Upper lobe of left lung (tissue), 6 donors: ENCODE results near the gene PRKAA1. TPM values are rescaled to one million over a fixed set of nuclear protein-coding genes. Genes with fewer than 3 reads are reported as not detected.
"Not testable (repeated sequence)": the region's sequence is repeated elsewhere in the genome, so short reads cannot be mapped to it uniquely, and the experiment has no call there.

Source experiments
- ATAC-seq, 2 donors: fragments of 200-7000 bp; cut with Tn5 transposase; one replicate each; pipeline ENCODE4 v1.9.1; 2022; ENCODE audit warnings: mild to moderate bottlenecking in 2 of 2, moderate library complexity in 2 of 2; ENCODE audit not compliant: low FRiP score in 2 of 2
- DNase-seq, 2 donors: peaks; one replicate each; pipeline ENCODE4 v3.0.0-alpha.2; 2019 to 2020
- H3K27ac ChIP-seq, 4 donors: fragments of 200-600 bp; sonication (generic); one replicate each; pipeline ENCODE4 v1.5.1; 2016 to 2019
- H3K27me3 ChIP-seq, 4 donors: fragments of 200-600 bp; sonication (generic); one replicate each; pipeline ENCODE4 v1.5.1; 2017 to 2019
- H3K36me3 ChIP-seq, 4 donors: fragments of 200-600 bp; sonication (generic); one replicate each; pipeline ENCODE4 v1.5.1; 2016 to 2019
- H3K4me1 ChIP-seq, 4 donors: fragments of 200-600 bp; sonication (generic); one replicate each; pipeline ENCODE4 v1.5.1; 2018 to 2019
- H3K4me3 ChIP-seq, 4 donors: fragments of 200-600 bp; sonication (generic); one replicate each; pipeline ENCODE4 v1.5.1; 2017 to 2019; ENCODE audit warnings: mild to moderate bottlenecking in 2 of 4, moderate library complexity in 1 of 4
- H3K9me3 ChIP-seq, 4 donors: fragments of 200-600 bp; sonication (generic); one replicate each; pipeline ENCODE4 v1.5.1; 2018 to 2019
- CTCF ChIP-seq, 6 experiments: fragments of 450-650 bp in 4 of 6; fragments of 200-600 bp in 2 of 6; sonication (generic) in 2 of 6; IDR thresholded peaks; one replicate each; pipeline ENCODE4 v1.5.1; 2016 to 2019; ENCODE audit warnings: antibody characterized with exemption in 6 of 6
- EP300 ChIP-seq, 4 donors: sonication (generic); formaldehyde crosslinking; IDR thresholded peaks; one replicate each; pipeline ENCODE4 v1.5.1; 2017; ENCODE audit warnings: antibody characterized with exemption in 4 of 4, control low read depth in 2 of 4
- POLR2A ChIP-seq, 4 donors: fragments of 450-650 bp; IDR thresholded peaks; one replicate each; pipeline ENCODE4 v1.5.1; 2016 to 2017; ENCODE audit warnings: antibody characterized with exemption in 4 of 4, mild to moderate bottlenecking in 2 of 4
- POLR2AphosphoS5 ChIP-seq, 2 donors: sonication (generic); formaldehyde crosslinking; IDR thresholded peaks; one replicate each; pipeline ENCODE4 v1.5.1; 2017; ENCODE audit warnings: antibody characterized with exemption in 2 of 2
- WGBS, 2 donors: methylation state at CpG; one replicate each; pipeline ENCODE4 v1.1.5; 2017 to 2018; 5-methylcytosine and 5-hydroxymethylcytosine counted together
- total RNA-seq, 6 donors: library from RNA; depleted of rRNA in 4 of 6; stranded (reverse); fragments of >200 nt in 4 of 6; gene quantifications; one replicate each; pipeline versions ENCODE4 v1.1.0 to v1.2.1, GENCODE V29; 2016 to 2021
- donor health status: DM: no; HTN: no; CAD: no; lungs with moderate emphysema.
- donor health status: DM: no; HTN: yes; CAD: no; lungs with severe emphysema.

The PRKAA1 gene
- total RNA-seq, 6 donors from 2014 or later = 53.9 to 94.7 (median 74.5) TPM

GRCh38 chr5:40792691-40793090, 5.5 kb downstream of the PRKAA1 start:
- H3K4me3 ChIP-seq, ATAC-seq, H3K9me3 ChIP-seq, H3K27me3 ChIP-seq, DNase-seq, H3K36me3 ChIP-seq, H3K27ac ChIP-seq: not testable (repeated sequence)
- 94 to 96% methylated on average over 10 of the region's 10 CpGs for WGBS, 2 donors
- H3K4me1 ChIP-seq = peaks cover 22 to 50% (median 41%) of the 10 kb centered on the region in 4 donors

- 43 to 67% methylated on average over 3 of the region's 3 CpGs for WGBS, 2 donors
- TF ChIP-seq CTCF (IDR thresholded peaks at IDR 0.05) (no peak), EP300 (IDR thresholded peaks at IDR 0.05) (no peak), POLR2A (IDR thresholded peaks at IDR 0.05) (no peak), POLR2AphosphoS5 (IDR thresholded peaks at IDR 0.05) (no peak)
- Histone ChIP-seq H3K4me3 (no peak overlapping the region), H3K27me3 (no peaks in the 10 kb centered on the region), H3K9me3 (no peaks in the 10 kb centered on the region), H3K36me3 (peaks cover 0 to 7% (median 0%) of the 10 kb centered on the region in 4 donors), H3K4me1 (peaks cover 20 to 46% (median 38%) of the 10 kb centered on the region in 4 donors), H3K27ac (no peak overlapping the region)
- DNase-seq (no peak), ATAC-seq (no peak)
Measured at GRCh38 chr5:40791715-40792139, 6.4 kb downstream of the PRKAA1 start.

GRCh38 chr5:40790947-40791593, 7.1 kb downstream of the PRKAA1 start:
- no peak for DNase-seq
- H3K27ac ChIP-seq = no peak overlapping the region
- 69 to 75% methylated on average over 3 of the region's 3 CpGs for WGBS, 2 donors
- peaks cover 13 to 39% (median 32%) of the 10 kb centered on the region in 4 donors for H3K4me1 ChIP-seq
- ATAC-seq = no peak
- TF ChIP-seq CTCF (IDR thresholded peaks at IDR 0.05) (no peak), POLR2A (IDR thresholded peaks at IDR 0.05) (no peak), EP300 (IDR thresholded peaks at IDR 0.05) (no peak), POLR2AphosphoS5 (IDR thresholded peaks at IDR 0.05) (no peak)
- no peaks in the 10 kb centered on the region for H3K9me3 ChIP-seq
- no peak overlapping the region for H3K4me3 ChIP-seq
- H3K36me3 ChIP-seq = peaks cover 0 to 7% (median 0%) of the 10 kb centered on the region in 4 donors
- no peaks in the 10 kb centered on the region for H3K27me3 ChIP-seq

- peaks cover 17 to 41% (median 30%) of the 10 kb centered on the region in 4 donors for H3K4me1 ChIP-seq
- not testable (repeated sequence) for H3K36me3 ChIP-seq, H3K27ac ChIP-seq, ATAC-seq, H3K27me3 ChIP-seq, H3K4me3 ChIP-seq, DNase-seq, H3K9me3 ChIP-seq
- WGBS, 2 donors = 94 to 96% methylated on average over 5 of the region's 5 CpGs
Measured at GRCh38 chr5:40788941-40789340, 9.2 kb downstream of the PRKAA1 start.

GRCh38 chr5:40787986-40788385, 10.2 kb downstream of the PRKAA1 start:
- ATAC-seq = no peak
- no peak for DNase-seq
- Histone ChIP-seq H3K27ac (no peak overlapping the region), H3K4me3 (no peak overlapping the region), H3K9me3 (no peaks in the 10 kb centered on the region), H3K27me3 (no peaks in the 10 kb centered on the region), H3K4me1 (peaks cover 19 to 44% (median 28%) of the 10 kb centered on the region in 4 donors), H3K36me3 (peaks cover 0 to 7% (median 0%) of the 10 kb centered on the region in 4 donors)
- WGBS, 2 donors = 95 to 100% methylated on average over 1 of the region's 1 CpG
- no peak for TF ChIP-seq POLR2A (IDR thresholded peaks at IDR 0.05)
- no peak for TF ChIP-seq CTCF (IDR thresholded peaks at IDR 0.05)
- no peak for TF ChIP-seq EP300 (IDR thresholded peaks at IDR 0.05)
- TF ChIP-seq POLR2AphosphoS5 (IDR thresholded peaks at IDR 0.05) = no peak

GRCh38 chr5:40786664-40787063, 11.5 kb downstream of the PRKAA1 start:
- H3K27me3 ChIP-seq, ATAC-seq, H3K9me3 ChIP-seq, H3K36me3 ChIP-seq, H3K27ac ChIP-seq, H3K4me3 ChIP-seq, DNase-seq: not testable (repeated sequence)
- peaks cover 22 to 48% (median 32%) of the 10 kb centered on the region in 4 donors for H3K4me1 ChIP-seq
- 88 to 97% methylated on average over 3 of the region's 3 CpGs for WGBS, 2 donors
